IMR-90 (cell line): ENCODE data around the gene KCNG3. TPM values are rescaled to one million over a fixed set of nuclear protein-coding genes. Genes with fewer than 3 reads are reported as not detected.

Source experiments
- ATAC-seq: fragments of 200-7000 bp; cut with Tn5 transposase; 2 replicates; pipeline ENCODE4 v1.9.1; 2020; ENCODE audit warnings: low read depth, mild to moderate bottlenecking, moderate library complexity
- BruUV-seq: library from RNA; stranded (reverse); fragments of 400-500 nt; replicated peaks from 2 replicates; lab custom pipeline; 2021; lab: Mats Ljungman, UMichigan
- CTCF ChIA-PET: fragments of 300-600 bp; formaldehyde crosslinking; extraction: SDS; loops from one replicate; lab custom pipeline; 2021; ENCODE audit warnings: antibody characterized with exemption; lab: Yijun Ruan, JAX
- POLR2A ChIA-PET: fragments of 300-600 bp; sonication (Branson Sonifier 250); formaldehyde crosslinking; loops from one replicate; lab custom pipeline; 2022; ENCODE audit warnings: antibody characterized with exemption; ENCODE audit not compliant: unreplicated experiment; lab: Charles Lee
- DNase-seq: peaks from one replicate; pipeline ENCODE4 v3.0.0; 2013
- H2AFZ ChIP-seq: replicated peaks from 2 replicates; pipeline ENCODE3; 2013; ENCODE audit warnings: low read length, mild to moderate bottlenecking; ENCODE audit not compliant: poor library complexity
- H2AK5ac ChIP-seq: 2 replicates; pipeline ENCODE4 v1.6.1; 2013; ENCODE audit warnings: low read depth, low read length, inconsistent platforms
- H2AK9ac ChIP-seq: replicated peaks from 2 replicates; pipeline ENCODE3; 2013; ENCODE audit warnings: mild to moderate bottlenecking, low read depth, low read length, moderate library complexity; ENCODE audit not compliant: poor library complexity
- H2BK120ac ChIP-seq: 2 replicates; pipeline ENCODE4 v1.6.1; 2013; ENCODE audit warnings: low read depth, low read length, inconsistent platforms
- H2BK15ac ChIP-seq: 3 replicates; pipeline ENCODE4 v1.6.1; 2013; ENCODE audit warnings: low read depth, low read length, inconsistent platforms
- H2BK20ac ChIP-seq: 2 replicates; pipeline ENCODE4 v1.6.1; 2013; ENCODE audit warnings: low read depth, mild to moderate bottlenecking, inconsistent platforms, low read length, moderate library complexity
- H2BK5ac ChIP-seq: 2 replicates; pipeline ENCODE4 v1.6.1; 2013; ENCODE audit warnings: mild to moderate bottlenecking, low read depth, low read length, inconsistent platforms; ENCODE audit not compliant: poor library complexity, severe bottlenecking
- H3K14ac ChIP-seq: replicated peaks from 2 replicates; pipeline ENCODE4 v1.6.1; 2013; ENCODE audit warnings: low read depth, low read length, inconsistent platforms
- H3K18ac ChIP-seq: 2 replicates; pipeline ENCODE4 v1.6.1; 2013; ENCODE audit warnings: low read depth, low read length, control low read depth
- H3K23ac ChIP-seq: 2 replicates; pipeline ENCODE4 v1.6.1; 2013; ENCODE audit warnings: low read depth, low read length, inconsistent platforms
- H3K27ac ChIP-seq: 2 replicates; pipeline ENCODE4 v1.5.1; 2013; ENCODE audit warnings: mild to moderate bottlenecking, control low read depth, low read length; ENCODE audit not compliant: insufficient read depth
- H3K27me3 ChIP-seq: 2 replicates; pipeline ENCODE4 v1.6.1; 2013; ENCODE audit warnings: low read length; ENCODE audit not compliant: control insufficient read depth, insufficient read depth
- H3K36me3 ChIP-seq: 2 replicates; pipeline ENCODE4 v1.6.1; 2013; ENCODE audit warnings: low read length, mixed read lengths; ENCODE audit not compliant: control insufficient read depth, insufficient read depth
- H3K4ac ChIP-seq: 2 replicates; pipeline ENCODE4 v1.6.1; 2013; ENCODE audit warnings: low read depth, low read length, inconsistent platforms
- H3K4me1 ChIP-seq: 2 replicates; pipeline ENCODE4 v1.6.1; 2013; ENCODE audit warnings: low read length, mixed read lengths; ENCODE audit not compliant: control insufficient read depth, insufficient read depth
- H3K4me2 ChIP-seq: 2 replicates; pipeline ENCODE4 v1.6.1; 2013; ENCODE audit warnings: low read depth, mild to moderate bottlenecking, control low read depth, low read length, moderate library complexity
- H3K4me3 ChIP-seq: 2 replicates; pipeline ENCODE4 v1.5.1; 2013; ENCODE audit warnings: low read depth, mild to moderate bottlenecking, control low read depth, low read length, moderate library complexity; ENCODE audit not compliant: insufficient read depth
- H3K56ac ChIP-seq: 2 replicates; pipeline ENCODE4 v1.6.1; 2013; ENCODE audit warnings: low read length, inconsistent platforms; ENCODE audit not compliant: insufficient read depth; ENCODE audit errors: extremely low read depth
- H3K79me1 ChIP-seq, 2 experiments: 2 replicates each; pipeline ENCODE4 v1.6.1; 2013; ENCODE audit warnings: low read length in 2 of 2, inconsistent platforms in 1 of 2, low read depth in 1 of 2
- H3K9ac ChIP-seq: 2 replicates; pipeline ENCODE4 v1.6.1; 2013; ENCODE audit warnings: low read depth, low read length, control low read depth
- H3K9me1 ChIP-seq: 2 replicates; pipeline ENCODE4 v1.6.1; 2013; ENCODE audit warnings: low read length, inconsistent platforms; ENCODE audit not compliant: insufficient read depth
- H3K9me3 ChIP-seq: 2 replicates; pipeline ENCODE4 v1.6.1; 2013; ENCODE audit warnings: low read length; ENCODE audit not compliant: control insufficient read depth, insufficient read depth
- H4K20me1 ChIP-seq: 2 replicates; pipeline ENCODE4 v1.6.1; 2013; ENCODE audit warnings: low read length, inconsistent platforms; ENCODE audit not compliant: insufficient read depth
- H4K5ac ChIP-seq: 2 replicates; pipeline ENCODE4 v1.6.1; 2013; ENCODE audit warnings: mild to moderate bottlenecking, low read depth, low read length, control low read depth
- H4K8ac ChIP-seq, 2 experiments: 2 replicates each; pipeline ENCODE4 v1.6.1; 2013; ENCODE audit warnings: low read depth in 2 of 2, low read length in 2 of 2, control low read depth in 1 of 2, inconsistent platforms in 1 of 2
- H4K91ac ChIP-seq: 2 replicates; pipeline ENCODE4 v1.6.1; 2013; ENCODE audit warnings: low read depth, low read length, inconsistent platforms; ENCODE audit not compliant: insufficient read depth
- CEBPB ChIP-seq: IDR thresholded peaks from 2 replicates; pipeline ENCODE4 v1.6.1; 2012; ENCODE audit warnings: low read depth, low read length, improper control_type of control experiment
- CHD1 ChIP-seq: IDR thresholded peaks from 2 replicates; pipeline ENCODE4 v1.6.1; 2012; ENCODE audit warnings: low read depth, low read length, improper control_type of control experiment
- FOS ChIP-seq: fragments of 150-350 bp; IDR thresholded peaks from 2 replicates; pipeline ENCODE4 v1.6.1; 2016; ENCODE audit warnings: low read depth, low read length
- MAFK ChIP-seq: IDR thresholded peaks from 2 replicates; pipeline ENCODE4 v1.6.1; 2012; ENCODE audit warnings: low read depth, low read length, improper control_type of control experiment
- MAZ ChIP-seq: IDR thresholded peaks from 2 replicates; pipeline ENCODE4 v1.6.1; 2012; ENCODE audit warnings: low read depth, mild to moderate bottlenecking, low read length, improper control_type of control experiment, moderate library complexity, borderline replicate concordance
- NFE2L2 ChIP-seq: fragments of 150-350 bp; IDR thresholded peaks from 2 replicates; pipeline ENCODE4 v1.6.1; 2016; ENCODE audit warnings: low read depth, mild to moderate bottlenecking, low read length
- RCOR1 ChIP-seq: IDR thresholded peaks from 2 replicates; pipeline ENCODE4 v1.6.1; 2012; ENCODE audit warnings: mild to moderate bottlenecking, low read length, improper control_type of control experiment; ENCODE audit not compliant: insufficient replicate concordance
- RFX5 ChIP-seq: IDR thresholded peaks from 2 replicates; pipeline ENCODE4 v1.8.0; 2012; ENCODE audit warnings: low read depth, mild to moderate bottlenecking, low read length, moderate library complexity
- WGBS, 2 experiments: methylation state at CpG; one replicate each; pipeline versions ENCODE4 v1.1.5 to v1.1.7; 2013; ENCODE audit warnings: missing lambda C conversion rate in 2 of 2; ENCODE audit not compliant: insufficient read length in 1 of 2; ENCODE audit errors: extremely low coverage in 2 of 2; 5-methylcytosine and 5-hydroxymethylcytosine counted together
- dilution Hi-C: fragments of 300-500 bp; cut with HindIII; formaldehyde crosslinking; loops from one replicate; pipeline ENCODE4 v1.14.3; 2018; ENCODE audit warnings: low sequenced_read_pairs; ENCODE audit not compliant: unreplicated experiment
- in situ Hi-C: fragments of 300-500 bp; cut with MboI; formaldehyde crosslinking; loops from 3 replicates; pipeline ENCODE4 v1.14.3; 2019; ENCODE audit warnings: low sequenced_read_pairs, inconsistent platforms, mixed read lengths
- intact Hi-C: fragments of 100-400 bp; cut with micrococcal nuclease; formaldehyde crosslinking; loops from 2 replicates; pipeline ENCODE4 v1.10.0; 2022
- polyA plus RNA-seq, 3 experiments: library from polyadenylated mRNA; depleted of rRNA; stranded (reverse); fragments of >200 nt; gene quantifications; 2 replicates each; pipeline ENCODE4 v1.2.3, GENCODE V29; 2012; ENCODE audit warnings: low replicate concordance in 1 of 3
- total RNA-seq: library from RNA; depleted of rRNA; stranded (reverse); fragments of >200 nt; gene quantifications from 2 replicates; pipeline ENCODE4 v1.2.3, GENCODE V29; 2012
- TF ChIP-seq, protein P1 (sequence below): fragments of 150-350 bp; IDR thresholded peaks from 2 replicates; pipeline ENCODE4 v1.6.1; 2016; ENCODE audit warnings: low read depth, mild to moderate bottlenecking, low read length, moderate library complexity, borderline replicate concordance

KCNG3 gene
- total and polyA plus RNA-seq, 2 of the 4 experiments (the other 2 are of a cell fraction) = under 0.01 TPM; not detected in 1

DNA sequence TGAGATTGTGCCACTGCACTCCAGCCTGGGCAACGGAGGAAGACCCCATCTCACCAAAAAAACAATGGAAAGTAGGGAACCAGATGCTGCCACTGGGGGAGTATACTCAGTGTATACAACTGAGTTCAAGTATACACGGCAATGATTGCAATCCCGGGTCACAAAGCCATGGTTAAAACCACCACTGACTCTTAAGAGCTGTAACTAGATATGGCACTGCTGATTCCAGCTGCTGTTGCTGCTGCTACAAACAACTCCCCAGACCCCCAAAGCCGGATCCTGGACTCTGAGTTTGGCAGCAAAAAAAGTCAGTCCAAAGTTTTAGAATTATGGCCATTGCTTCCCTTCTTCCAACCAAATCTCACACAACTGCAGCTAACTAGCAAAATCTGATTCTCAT is 89.1 kb downstream of the KCNG3 start:
- Histone ChIP-seq H3K4ac (no peak overlapping the region), H2AK5ac (no peak overlapping the region), H4K5ac (no peak overlapping the region), H3K4me3 (no peak overlapping the region), H3K18ac (no peak overlapping the region), H3K36me3 (no peaks in the 10 kb centered on the region), H2BK5ac (no peak overlapping the region), H3K4me1 (no peaks in the 10 kb centered on the region), H3K9ac (no peak overlapping the region), H3K27me3 (peaks cover 13% of the 10 kb centered on the region), H2BK120ac (no peak overlapping the region), H4K91ac (no peak overlapping the region), H3K14ac (no peak overlapping the region), H3K23ac (no peak overlapping the region), H3K79me1 (no peaks in the 10 kb centered on the region), H3K27ac (no peak overlapping the region), H2BK20ac (no peak overlapping the region), H2AFZ (no peak overlapping the region), H2BK15ac (no peak overlapping the region), H3K4me2 (no peak overlapping the region), H4K20me1 (no peaks in the 10 kb centered on the region), H3K9me3 (no peaks in the 10 kb centered on the region; the same call in 1 of the 2 replicates), H4K8ac (no peak overlapping the region), H3K9me1 (no peaks in the 10 kb centered on the region), H2AK9ac (no peak overlapping the region), H3K56ac (no peak overlapping the region)
- ChIA-PET POLR2A (interaction anchor here (0.6 kb wide), 2 partner anchors 52 to 106 kb away, joined by 3 to 5 read pairs; no protein-coding TSS in a partner anchor), CTCF (interaction anchor here (0.6 kb wide), 1 partner anchor 124 kb away, joined by 5 read pairs; no protein-coding TSS in a partner anchor)
- intact Hi-C loops (no loop called here), in situ Hi-C loops (no loop called here), dilution Hi-C loops (no loop called here)
- DNase-seq (no peak), ATAC-seq (no peak)
- WGBS, 2 experiments = no CpG with 5 or more reads among the region's 4 CpGs
- no TSS peak for BruUV-seq
- no peak for TF ChIP-seq MAZ
- TF ChIP-seq RFX5 = no peak
- no peak for TF ChIP-seq CHD1
- TF ChIP-seq FOS = no peak
- TF ChIP-seq NFE2L2 = no peak
- TF ChIP-seq MAFK = no peak
- TF ChIP-seq, protein P1, sequence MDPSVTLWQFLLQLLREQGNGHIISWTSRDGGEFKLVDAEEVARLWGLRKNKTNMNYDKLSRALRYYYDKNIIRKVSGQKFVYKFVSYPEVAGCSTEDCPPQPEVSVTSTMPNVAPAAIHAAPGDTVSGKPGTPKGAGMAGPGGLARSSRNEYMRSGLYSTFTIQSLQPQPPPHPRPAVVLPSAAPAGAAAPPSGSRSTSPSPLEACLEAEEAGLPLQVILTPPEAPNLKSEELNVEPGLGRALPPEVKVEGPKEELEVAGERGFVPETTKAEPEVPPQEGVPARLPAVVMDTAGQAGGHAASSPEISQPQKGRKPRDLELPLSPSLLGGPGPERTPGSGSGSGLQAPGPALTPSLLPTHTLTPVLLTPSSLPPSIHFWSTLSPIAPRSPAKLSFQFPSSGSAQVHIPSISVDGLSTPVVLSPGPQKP = no peak
- no peak for TF ChIP-seq CEBPB
- TF ChIP-seq RCOR1 = no peak
